ENCODE results near the gene ZC3H7B.
"Not testable (repeated sequence)": the region's sequence is repeated elsewhere in the genome, so short reads cannot be mapped to it uniquely, and the experiment has no call there.

The ZC3H7B gene

DNA sequence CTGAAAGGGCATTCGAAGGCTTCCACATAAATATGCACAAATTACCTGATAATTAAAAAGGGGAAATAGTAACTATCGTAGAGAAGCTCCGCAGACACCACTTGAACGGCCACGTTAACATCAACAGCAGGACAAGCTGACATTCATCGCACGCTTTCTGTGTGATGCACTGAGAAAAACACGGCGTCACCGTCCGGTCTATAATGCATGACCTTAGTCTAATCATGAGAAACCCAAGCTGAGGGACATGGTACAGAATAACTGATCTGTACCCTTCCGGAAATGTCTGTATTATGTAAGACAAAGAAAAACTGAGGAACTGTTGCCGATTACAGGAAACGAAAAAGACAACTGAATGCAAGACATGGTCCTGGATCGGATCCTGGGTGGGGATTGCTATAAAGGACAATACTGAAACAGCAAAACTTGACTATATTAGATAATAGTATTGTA is 14.7 kb upstream of the ZC3H7B start:
- no peak for DNase-seq (ENCODE audit: low read depth in 1 of 2, low spot score in 1 of 2)

DNA sequence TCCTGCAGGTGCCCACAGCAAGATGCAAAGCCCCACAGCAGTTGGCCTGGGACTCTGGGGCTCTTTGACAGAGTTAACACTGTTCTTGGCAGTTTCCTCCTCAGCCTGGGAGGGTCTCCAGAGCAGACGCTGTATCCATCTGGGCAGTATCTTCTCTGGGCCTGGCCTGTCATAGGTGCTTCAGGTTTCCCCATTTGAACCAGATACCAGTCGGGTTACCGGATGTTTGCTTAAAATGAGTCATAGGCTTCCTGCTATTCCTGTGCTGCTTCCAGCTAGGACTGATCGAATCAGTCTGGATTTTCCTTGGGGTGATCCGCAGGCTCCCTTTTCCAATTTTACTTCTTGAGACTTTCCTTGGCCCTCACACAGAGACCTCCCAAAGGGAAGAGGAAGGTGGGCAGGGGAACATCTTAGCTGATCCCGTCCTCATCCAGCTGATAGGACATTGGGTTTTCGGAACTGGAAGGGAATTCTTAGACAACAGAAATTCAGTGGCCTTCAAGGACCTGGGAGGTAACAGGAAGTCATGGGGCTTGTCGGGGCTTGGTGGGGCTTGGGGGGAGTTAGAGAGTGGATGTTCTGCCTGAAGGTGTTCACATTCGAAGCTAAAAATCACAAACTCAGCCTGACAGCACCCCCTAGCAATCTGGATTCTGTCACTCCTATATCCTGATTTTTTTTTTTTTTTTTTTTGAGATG is 12.9 kb upstream of the ZC3H7B start:
- no peak for DNase-seq (ENCODE audit: low read depth in 1 of 2, low spot score in 1 of 2)

DNA sequence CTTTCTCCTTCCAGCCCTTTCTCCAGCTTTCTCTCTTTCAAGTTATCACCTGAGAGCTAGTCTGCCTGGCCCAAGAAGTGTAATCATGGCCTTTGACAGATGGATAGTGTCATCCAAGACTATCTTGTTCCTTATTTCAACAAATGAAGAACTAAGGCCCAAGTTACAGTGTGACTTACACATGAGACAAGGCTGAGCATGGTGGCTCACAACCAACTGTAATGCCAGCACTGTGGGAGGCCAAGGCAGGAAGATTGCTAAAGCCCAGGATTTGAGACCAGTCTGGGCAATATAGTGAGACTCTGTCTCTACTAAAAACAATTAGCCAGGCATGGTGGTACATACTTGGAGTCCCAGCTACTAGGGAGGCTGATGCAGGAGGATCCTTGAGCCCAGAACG is 11.7 kb upstream of the ZC3H7B start:
- DNase-seq (ENCODE audit: low read depth in 1 of 2, low spot score in 1 of 2) = no peak

DNA sequence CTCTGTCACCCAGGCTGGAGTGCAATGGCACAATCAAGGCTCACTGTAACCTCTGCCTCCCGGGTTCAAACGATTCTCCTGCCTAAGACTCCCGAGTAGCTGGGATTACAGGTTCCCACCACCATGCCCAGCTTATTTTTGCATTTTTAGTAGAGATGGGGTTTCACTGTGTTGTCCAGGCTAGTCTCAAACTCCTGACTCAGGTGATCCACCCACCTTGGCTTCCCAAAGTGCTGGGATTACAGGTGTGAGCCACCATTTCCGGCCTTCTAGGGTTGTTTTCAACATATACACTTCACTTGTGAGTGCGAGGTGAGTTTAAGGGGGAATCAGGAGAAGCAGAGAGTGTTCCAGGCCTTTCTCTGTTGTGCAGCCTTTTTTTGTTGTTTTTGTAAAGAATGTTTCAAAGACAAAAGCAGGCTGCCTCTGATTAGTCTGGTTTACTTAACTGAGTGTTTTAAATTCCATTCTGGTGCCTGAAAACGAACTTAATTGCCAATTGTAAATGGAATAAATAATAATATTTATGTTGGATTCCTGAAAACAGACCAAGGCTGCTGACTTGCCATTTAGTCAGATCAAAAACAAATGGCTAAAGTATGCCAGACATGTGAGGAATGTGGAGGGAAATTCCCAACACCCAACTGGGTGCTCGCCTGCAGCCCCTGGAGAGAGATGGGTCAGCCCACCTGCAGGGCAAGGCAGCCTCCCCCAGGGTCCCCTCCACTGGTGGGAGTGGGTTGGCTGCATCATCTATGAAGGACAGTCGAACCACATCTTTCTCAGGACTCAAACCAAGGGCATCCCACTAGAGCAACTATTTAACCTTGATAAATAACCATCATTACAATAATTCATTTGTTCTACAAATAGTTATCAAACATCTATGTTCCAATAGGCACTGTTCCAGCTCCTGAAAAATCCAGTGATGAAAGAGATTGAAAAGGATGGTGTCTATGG is 10.8 kb upstream of the ZC3H7B start:
- DNase-seq (ENCODE audit: low read depth in 1 of 2, low spot score in 1 of 2) = no peak

DNA sequence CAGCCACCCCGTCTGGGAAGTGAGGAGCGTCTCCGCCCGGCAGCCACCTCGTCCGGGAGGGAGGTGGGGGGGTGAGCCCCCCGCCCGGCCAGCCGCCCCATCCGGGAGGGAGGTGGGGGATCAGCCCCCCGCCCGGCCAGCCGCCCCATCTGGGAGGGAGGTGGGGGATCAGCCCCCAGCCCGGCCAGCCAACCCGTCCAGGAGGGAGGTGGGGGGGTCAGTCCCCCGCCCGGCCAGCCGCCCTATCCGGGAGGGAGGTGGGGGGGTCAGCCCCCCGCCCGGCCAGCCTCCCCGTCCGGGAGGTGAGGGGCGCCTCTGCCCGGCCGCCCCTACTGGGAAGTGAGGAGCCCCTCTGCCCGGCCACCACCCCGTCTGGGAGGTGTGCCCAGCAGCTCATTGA is 6.5 kb upstream of the ZC3H7B start:
- not testable (repeated sequence) for DNase-seq (ENCODE audit: low read depth in 1 of 2, low spot score in 1 of 2)

DNA sequence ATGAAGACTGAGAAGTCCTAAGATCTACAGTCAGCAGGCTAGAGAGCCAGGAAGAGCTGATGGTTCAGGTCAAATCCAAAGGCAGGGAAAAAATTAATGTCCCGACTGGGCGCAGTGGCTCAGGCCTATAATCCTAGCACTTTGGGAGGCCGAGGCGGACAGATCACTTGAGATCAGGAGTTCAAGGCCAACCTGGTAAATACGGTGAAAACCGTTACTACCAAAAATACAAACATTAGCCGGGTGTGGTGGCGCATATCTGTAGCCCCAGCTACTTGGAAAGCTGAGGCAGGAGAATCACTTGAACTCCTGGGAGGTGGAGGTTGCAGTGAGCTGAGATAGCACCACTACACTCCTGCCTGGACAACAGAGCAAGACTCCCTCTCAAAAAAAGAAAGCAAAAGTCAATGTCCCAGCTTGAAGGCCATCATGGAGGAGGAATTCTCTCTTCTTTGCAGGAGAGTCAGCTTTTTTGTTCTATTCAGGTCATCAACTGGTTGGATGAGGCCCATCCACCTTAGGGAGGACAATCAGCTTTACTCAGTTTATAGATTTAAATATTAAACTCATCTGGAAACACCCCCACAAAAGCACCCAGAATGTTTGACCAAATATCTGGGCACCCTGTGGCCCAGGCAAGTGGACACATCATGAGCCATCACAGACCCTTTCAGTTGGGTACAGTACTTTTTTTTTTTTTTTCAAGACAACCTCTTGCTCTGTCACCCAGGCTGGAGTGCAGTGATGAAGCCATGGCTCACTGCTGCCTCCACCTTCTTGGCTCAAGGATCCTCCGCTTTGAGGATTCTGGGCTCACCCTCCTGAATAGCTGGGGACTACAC is 4.3 kb upstream of the ZC3H7B start:
- no peak for DNase-seq (ENCODE audit: low read depth in 1 of 2, low spot score in 1 of 2)

DNA sequence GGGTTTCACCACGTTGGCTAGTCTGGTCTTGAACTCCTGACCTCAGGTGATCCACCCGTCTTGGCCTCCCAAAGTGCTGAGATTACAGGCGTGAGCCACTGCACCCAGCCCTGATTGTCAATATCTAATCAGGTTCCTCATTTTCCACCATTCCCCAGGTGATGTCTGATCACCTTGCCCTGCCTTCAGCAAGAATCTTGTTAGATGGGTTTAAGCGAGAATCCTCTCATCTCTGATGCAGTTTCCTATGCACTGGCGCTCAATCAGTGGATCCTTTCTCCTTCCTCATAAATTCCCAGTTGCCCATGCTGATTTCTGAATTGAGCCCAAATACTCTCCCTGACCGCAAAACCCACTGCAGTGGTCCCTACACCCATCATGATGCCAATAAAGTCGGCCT is 664 bp upstream of the ZC3H7B start:
- no peak for DNase-seq (ENCODE audit: low read depth in 1 of 2, low spot score in 1 of 2)

DNA sequence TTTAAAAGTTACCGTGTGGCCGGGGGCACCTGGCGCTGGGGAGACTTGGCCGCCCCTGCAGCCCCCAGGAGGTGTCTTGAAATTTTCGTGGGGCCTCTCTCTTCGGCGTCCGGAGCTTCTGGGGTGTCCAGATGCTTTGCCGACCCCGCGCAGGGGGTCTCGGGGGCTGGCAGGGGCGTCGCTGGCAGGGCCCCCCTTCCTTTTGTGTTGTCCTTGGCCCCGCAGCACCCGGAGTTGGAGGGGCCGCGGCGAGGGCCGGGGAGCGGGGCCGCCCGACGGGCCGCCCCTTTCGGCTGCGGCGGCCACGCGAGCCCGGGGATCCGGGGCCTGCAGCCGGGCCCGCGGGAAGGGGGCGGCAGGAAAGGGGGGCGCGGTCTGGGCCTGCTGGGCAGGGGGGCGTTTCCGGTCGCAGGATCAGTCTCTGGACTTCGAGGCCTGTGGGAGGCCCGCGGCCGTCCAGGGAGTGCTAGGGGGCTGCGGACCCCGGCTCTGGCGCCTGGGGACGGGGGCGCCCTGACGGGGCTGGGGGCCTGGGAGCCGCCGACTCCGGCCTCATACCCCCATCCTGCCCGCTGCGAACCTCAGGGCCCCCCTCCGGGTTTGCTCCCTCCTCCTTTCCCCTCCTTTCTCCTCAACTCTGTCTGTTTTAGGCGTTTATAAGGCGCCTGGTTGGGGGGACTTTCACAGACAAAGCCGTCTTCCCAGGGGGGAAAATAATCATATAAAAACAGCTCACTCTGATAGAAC is 869 bp downstream of the ZC3H7B start:
- DNase-seq (ENCODE audit: low read depth in 1 of 2, low spot score in 1 of 2) = peak in 1 of 2 donors; percentile 9

DNA sequence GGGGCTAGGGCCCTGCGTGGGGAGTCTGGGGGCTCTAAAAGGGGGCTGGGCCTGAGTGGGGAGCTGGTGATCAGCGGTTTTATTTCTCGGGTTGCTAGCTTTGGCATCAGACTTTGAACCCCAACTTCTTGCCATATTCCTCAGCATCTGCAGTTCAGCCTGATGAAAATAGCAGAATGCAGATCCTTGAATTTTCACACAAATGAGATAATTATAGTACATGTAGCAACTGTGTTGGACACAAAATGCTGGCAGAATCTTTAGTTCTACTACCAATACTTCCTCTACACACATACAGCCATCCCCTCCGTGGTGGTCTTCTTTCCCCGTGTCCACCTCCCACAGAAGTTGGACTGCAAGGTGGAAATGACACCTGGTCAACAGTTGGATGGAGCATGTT is 1.5 kb downstream of the ZC3H7B start:
- DNase-seq (ENCODE audit: low read depth in 1 of 2, low spot score in 1 of 2) = no peak

DNA sequence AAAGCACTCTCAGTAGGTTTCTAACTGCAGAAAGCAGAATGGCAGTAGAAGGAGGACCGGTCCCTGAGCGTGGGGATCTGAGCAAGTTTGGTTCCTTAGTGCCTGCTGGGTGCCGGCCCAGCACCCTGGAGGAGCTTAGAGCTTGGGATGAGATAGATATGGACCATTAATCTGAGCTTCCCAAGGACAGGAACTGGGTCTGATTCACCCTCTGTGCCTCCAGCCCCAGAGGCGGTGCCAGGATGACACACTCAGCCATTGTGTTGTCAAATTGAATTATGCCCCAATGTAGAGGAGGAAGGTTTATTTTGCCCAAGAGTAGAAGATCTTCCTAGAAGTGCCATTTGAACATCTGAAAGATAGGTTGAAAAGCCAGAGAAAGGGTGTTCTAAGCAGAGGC is 4.3 kb downstream of the ZC3H7B start:
- no peak for DNase-seq (ENCODE audit: low read depth in 1 of 2, low spot score in 1 of 2)

DNA sequence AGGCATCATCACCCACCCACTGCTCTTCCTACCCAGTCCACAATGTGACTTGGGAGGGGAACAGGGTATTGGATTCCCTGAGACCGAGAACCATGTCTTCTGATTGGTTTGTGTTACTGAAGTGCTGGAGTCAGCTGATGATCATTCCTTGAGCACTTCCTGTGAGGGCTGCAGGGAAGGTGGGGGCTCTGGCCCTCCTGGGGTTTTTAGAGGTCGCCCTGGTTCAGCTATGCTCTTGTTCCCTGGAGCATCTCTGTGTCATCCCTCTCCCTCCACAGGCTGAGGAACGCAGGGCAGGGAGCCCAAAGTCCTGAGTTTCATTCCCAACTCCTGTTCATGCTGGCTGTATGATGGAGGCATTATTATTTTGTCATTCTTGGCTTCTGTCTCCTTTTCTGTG is 6.7 kb downstream of the ZC3H7B start:
- no peak for DNase-seq (ENCODE audit: low read depth in 1 of 2, low spot score in 1 of 2)

DNA sequence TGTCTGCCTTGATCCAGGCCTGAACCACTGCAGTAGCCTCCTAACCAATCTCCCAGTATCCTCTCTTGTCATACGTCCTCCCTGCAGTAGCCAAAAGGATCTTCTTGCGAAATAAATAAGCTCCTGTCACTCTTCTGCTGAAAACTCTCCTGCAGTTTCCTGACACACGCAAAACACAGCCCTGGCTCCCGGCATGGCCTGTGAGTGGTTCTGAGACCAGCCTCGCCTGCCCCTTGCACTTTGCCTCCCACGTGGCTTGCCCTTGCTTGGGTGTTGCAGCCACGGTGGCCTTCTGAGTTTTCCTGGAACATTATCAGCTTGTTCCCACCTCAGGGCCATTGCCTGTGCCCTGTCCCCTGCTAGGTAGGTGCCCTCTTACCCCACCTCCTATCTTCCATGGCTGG is 7.2 kb downstream of the ZC3H7B start:
- DNase-seq (ENCODE audit: low read depth in 1 of 2, low spot score in 1 of 2) = no peak

DNA sequence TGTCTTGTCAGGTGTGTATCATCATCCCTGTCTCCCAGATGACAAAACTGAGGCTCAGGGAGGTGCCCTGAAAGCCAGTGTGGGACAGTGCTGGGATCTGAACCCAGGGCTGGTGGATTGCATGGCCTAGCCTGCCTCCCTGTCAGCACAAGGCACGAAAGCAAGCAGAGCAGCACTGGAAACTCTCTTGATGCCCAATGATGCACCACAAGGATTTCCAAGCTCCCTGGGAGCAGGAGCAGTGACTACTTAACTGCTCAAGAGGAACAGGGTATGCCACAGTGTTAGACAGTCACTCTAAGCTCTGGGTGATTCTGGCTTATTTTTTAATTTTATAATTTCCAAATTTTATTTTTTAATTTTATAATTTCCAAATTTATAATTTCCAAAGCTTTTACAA is 9.0 kb downstream of the ZC3H7B start:
- no peak for DNase-seq (ENCODE audit: low read depth in 1 of 2, low spot score in 1 of 2)

DNA sequence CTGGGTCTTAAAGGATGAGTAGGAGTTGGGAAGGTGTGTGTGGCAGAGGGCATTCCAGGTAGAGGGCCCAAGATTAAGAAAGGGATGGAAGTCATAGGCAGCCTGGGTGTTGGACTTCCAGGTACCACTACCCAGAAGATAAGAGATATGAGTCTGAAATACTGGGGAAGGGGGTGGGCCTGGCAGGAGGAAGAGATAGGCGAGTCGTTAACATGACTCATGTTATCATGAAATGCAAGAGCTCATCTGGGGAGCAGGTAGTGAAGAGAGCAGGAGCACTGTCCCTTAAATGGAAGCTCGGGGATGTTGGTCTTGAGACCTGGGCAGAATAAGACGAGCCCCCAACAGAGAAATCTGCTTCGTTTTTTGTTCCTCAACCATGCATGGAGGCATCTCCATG is 10.2 kb downstream of the ZC3H7B start:
- DNase-seq (ENCODE audit: low read depth in 1 of 2, low spot score in 1 of 2) = no peak

DNA sequence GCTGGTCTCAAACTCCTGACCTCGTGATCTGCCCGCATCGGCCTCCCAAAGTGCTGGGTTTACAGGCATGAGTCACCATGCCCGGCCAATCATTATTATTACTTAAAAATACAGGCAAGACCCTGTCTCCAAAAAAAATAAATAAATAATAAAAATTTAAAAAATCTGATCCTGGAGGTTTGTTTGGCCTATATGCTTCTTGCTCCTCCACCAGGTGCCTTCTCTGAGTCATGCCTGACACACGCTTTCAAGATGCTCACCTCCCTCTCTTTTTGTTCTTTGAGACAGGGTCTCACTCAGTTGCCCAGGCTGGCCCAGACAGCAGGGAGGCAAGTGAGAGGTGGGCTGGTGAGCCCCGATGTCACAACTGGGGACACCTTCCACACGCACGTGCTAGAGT is 13.5 kb downstream of the ZC3H7B start:
- DNase-seq (ENCODE audit: low read depth in 1 of 2, low spot score in 1 of 2) = no peak

DNA sequence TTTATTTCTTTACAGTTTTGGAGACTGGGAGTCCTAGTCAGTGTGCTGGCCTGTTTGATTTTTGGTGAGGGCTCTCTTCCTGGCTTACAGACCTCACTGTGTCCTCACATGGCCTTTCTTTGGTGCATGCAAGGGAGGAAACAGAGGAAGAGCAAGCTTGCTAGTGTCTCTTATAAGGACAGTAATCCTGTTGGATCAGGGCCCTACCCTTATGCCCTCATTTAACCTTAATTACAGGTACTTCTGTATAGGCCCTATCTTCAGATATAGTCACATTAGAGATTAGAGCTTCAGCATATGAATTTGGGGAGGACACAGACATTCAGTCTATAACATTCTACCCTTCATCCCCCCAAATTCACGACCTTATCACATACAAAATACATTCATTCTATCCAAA is 14.3 kb downstream of the ZC3H7B start:
- DNase-seq (ENCODE audit: low read depth in 1 of 2, low spot score in 1 of 2) = no peak

DNA sequence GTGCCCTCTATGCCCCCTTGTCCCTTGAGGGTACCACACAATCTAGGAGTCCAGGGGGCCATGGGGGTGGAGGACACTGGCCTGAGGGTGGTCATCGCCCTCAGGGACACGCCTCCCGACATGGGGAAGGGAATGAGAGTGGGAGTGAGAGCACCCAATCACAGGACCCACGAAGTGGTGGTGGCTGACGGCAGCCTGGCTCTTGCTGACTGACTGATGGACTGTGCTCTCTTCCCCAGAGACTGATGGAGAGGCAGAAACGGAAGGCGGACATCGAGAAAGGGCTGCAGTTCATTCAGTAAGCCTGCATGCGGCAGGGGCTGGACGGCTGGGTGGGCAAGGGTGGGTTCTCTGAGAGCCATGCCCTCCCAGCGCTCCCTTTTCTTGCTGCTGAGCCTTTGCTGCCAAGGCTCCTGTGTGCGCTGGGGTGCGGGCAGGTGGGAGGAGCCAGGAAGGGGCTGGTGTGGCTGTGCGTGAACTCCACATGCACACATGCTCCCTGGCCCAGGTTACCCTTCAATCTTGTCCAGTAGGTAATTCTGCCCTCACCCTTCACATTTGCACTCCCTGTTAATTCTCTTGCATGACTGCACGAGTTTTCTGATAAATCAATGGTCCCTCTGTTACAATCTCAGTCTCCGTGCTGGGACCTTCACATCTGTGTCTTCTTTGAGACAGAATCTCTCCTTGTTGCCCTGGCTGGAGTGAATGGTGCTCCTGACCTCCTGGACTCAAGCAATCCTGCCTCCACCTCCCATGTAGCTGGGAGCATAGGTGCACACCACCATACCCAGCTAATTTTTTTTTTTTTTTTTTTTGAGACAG is 19.3 kb downstream of the ZC3H7B start:
- no peak for DNase-seq (ENCODE audit: low read depth in 1 of 2, low spot score in 1 of 2)

DNA sequence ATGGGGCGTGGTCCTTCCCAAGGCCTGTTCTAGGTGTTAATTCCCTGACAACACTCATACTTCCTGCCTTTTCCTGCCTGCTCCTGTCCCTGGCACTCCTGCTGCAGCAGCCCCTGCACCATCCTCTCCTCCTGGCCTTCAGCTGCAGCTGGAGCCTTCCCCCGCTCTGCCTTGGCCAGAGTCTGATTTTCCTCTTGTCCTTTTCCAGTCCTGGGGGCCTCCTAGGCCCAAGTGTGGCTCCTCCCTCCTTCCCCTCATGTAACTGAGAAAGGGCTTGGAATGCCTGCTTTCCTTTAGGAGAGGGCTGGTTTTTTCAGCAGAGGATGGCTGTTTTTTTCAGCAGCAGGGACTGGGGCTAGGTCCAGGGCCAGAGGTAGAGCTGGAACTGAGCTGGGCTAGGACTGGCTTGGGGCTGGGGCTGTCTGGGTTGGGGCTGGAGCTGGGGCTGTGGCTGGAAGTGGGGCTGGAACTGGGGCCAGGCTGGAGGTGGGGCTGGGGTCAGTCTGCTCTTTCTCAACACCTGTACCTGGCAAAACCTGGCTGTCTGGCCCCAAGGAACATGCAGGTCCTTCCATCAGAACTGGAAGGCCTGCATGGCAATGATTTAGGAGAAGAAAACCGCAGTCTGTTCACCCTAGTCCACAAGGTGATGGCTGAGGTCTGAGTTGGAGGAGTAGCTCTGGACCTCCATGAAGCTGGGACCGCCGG is 23.6 kb downstream of the ZC3H7B start:
- no peak for DNase-seq (ENCODE audit: low read depth in 1 of 2, low spot score in 1 of 2)

DNA sequence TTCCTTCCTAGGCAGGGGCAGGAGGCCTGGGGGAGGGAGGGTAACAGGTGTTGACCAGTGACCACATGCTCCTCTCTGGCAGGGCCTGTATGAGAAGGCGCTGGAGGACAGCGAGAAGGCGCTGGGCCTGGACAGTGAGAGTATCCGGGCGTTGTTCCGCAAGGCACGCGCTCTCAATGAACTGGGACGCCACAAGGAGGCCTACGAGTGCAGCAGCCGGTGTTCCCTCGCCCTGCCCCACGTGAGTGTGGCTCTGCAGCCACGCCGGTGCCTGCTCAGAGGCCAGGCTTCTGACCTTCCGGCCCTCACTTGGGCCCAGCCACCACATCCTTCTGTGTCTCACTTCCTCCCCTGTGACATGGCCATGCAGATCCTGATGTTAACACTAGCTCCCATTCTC is 25.8 kb downstream of the ZC3H7B start:
- no peak for DNase-seq (ENCODE audit: low read depth in 1 of 2, low spot score in 1 of 2)
